Stimulated activated naive CD4-positive, alpha-beta T cell treated with Interleukin-2 at 50 U/mL for 16 hours (primary cell): ENCODE measurements around the gene NAV2.
A peak's percentile ranks its signal among the peaks of the same experiment; 100 is the strongest.

Source experiments
- DNase-seq: peaks from one replicate; lab custom pipeline; 2025; lab: John Stamatoyannopoulos, UW

Gene NAV2

DNA sequence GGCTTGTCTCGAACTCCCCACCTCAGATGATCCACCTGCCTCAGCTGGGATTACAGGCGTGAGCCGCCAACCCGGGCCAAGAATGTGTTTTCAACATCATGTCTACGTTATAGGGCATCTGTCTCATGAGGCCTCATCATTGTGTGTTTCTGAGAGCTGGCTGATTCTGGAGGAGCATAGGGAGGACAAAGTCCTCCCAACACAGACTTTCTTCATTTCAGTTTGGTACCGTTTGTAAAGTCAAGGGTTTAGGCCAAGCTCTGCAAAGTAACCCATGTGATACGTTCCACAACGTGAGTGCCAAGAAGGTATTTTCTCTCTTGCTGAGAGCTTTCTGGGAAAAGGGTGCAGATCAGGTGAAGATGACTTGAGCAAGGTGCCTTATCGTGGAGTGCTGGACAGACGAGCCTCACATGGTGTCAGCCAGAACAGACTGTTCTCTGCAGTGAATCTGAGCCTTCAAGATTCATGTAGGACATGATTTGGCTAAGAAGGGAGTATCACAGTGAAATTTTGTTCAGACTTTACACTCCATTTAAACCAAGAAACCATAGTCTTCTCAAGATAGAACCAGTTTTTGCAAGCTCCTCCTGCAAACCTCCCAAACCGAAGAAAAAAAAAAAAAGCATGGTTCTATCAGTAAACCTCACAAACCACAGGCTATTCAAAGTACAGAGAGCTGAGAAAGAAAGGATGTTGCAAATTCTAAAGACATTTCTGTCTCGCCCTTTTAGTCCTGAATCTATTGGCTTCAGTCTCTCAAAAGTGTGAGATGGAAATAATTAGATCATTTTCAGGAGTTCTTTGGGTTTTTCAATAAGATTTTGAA is 376.0 kb downstream of the NAV2 start:
- DNase-seq, result no peak

DNA sequence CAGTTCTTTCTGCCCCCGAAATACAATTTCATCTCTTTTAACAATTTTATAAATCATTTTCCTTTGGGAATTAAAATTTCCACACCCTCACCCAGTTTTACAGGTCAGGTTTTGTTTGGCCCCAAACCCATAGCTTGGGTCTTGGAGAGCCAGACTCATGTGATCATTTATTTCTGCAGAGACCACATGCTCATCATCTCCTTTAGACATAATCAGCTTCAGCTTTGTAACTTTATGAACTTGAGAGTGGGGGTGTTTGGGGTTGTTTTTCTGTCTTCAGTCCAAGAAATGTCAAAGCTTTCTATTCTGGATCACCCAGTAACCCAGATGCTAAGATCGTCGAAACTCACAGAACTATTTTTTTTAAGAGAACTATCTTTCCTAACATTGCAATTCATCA is 376.7 kb downstream of the NAV2 start:
- DNase-seq, result no peak

DNA sequence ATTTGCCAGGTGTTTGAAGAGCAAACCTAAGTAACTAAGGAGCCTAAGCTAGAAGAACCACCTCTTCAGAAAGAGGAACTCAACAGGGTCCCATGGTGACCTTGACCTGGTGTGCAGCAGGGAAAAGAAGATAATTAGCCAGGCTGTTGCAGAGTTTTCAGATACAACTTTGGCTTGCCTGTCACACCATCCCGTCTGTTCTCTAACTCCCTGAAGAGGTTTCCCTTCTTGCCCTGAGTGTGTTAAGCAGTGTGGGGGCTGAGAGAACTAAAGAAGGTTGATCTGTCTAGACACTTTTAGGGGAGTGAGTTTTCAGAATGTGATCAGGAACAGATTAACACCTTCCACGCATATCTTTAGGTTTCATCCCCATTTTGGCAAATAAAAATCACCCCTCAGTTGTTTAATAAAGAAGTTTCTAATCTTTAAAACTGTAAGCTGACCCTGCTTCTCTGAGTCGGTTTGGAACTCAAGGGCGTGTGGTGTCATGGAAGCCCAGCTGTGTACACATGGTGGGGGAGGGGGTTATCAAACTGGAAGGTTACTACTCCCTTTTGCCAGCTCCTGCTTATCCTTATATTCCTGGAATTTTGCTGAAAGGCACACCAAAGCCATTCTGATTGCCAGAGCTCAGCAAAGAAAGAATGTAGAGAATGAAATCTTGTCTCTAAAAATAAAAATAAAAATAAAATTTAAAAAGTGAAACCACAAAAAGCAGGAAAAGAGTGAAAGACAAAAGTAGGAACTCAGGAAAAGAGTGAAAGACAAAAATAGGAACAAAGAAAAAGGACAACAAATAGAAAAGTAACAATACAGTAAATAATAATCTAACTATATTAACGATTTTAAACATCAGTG is 377.4 kb downstream of the NAV2 start:
- no peak for DNase-seq

DNA sequence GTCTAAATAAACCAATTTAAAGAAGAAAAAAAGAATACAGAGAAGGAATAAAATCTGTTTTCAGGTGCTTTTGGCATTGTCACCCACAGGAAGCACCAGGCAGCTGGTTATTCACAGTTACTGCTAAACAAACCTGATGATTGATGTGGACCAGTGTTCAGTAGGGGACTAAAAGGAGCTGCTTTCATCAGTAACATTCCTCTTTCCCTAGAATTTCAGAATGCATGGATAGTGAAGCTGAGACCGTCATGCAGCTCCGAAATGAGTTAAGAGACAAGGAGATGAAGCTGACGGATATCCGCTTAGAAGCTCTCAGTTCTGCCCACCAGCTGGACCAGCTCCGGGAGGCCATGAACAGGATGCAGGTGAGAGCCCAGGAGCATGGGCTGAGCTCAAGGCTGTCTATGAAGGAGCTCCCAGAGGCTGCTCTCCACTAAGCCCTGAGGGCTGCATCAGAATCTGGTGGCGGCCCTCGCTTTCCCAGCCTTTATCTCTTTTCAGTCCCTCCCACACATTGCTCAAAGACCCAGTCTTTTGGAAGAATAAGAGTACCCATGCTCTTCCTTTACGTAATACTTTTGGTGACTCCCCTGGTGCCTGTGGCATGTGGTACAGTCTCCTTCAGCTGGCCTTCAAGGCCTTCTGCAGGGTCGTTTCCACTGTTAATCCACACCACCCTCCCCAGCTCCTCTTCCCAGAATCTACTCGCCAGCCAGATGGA is 378.2 kb downstream of the NAV2 start:
- no peak for DNase-seq

DNA sequence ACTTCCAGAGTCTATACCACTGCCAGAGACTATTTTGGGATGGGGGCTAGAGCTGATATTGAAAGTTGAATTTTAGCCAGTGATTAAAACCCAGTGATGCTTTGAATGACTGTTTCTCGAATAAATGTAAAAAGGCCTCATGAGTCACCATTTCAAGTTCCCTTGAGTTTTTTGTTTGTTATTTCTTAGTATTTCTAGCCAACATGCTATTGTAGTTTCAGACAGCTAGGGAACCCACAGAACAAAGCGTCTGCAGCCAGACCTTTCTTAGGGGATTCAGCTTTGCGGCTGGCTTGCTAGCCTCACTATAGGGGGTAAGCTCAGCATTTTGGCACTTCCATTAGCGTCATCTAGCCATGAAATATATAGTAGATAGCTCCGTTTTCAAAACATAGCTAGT is 381.1 kb downstream of the NAV2 start:
- no peak for DNase-seq

DNA sequence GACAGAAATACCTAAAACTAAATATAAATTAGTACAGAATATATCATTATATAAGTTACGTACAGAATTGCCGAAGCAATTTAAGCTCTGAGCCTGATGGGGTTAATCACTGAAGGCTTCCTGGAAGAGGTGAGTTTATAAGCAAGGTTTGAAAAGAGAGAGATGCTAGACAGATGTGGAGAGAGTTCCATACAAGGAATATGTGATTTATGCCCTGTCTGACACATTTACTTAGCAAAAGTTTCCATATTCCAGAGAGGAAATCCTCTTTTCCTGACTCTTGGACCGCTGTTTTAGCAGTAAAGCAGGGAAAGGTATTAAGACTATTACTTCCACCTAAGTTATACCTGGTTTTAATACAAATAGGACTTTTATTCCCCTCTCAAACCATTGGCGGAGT is 382.6 kb downstream of the NAV2 start:
- no peak for DNase-seq

DNA sequence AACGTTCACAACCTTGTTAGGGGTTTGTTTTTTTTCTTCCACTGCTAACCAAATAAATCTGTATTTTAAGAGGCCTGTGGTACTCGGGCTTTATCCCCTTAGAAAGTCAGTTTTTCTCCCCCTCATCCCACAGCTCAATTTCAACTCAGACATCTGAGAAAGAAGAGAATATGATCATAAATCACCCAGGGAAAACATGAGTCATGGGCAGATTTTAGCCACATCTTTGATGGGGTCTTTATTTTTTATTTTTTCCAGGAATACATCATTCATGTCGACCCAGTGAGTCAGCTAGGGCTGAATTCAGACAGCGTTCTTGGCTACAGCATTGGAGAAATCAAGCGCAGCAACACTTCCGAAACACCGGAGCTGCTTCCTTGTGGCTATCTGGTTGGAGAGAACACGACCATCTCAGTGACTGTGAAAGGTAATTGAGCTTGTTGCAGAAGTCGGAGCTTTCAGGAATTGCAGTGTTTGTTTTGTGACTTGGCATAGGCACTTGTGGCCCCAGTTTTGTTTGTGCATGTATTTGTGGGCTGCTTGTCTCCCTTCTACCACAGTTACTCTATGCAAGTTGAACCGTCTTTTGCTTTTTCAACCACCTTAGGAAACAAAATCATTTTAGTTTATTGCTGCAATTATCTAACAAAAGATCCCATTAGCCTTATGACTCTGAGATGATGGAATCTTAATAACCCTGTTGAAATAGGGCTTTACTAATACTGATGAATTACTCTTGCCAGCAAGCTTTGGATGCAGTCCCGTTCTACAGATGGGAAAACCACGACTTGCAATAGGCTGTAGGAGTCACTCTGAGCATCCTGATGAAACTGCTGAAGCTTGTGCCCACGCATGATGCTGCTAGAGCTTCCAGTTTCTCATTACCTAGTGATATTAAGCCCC is 384.9 kb downstream of the NAV2 start:
- DNase-seq, result no peak

DNA sequence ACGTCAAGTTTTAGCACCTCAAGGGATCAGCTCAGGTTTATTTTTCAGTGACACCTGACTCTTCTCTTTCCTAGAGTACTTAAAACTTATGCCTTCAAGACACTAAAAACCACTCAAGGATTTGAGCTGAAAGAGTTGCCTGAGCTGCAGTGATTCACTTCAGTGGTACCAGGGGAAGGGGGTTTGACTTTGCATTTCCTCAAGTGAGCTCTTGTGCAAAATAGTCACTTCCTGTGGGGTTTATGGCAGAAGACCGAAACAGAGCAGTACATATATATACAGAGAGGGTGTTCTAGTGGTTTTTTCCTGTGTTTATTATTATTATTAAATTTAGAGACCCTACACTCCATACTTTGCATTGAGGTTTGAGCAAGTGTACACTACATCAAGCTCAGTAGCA is 386.9 kb downstream of the NAV2 start:
- DNase-seq, result no peak

DNA sequence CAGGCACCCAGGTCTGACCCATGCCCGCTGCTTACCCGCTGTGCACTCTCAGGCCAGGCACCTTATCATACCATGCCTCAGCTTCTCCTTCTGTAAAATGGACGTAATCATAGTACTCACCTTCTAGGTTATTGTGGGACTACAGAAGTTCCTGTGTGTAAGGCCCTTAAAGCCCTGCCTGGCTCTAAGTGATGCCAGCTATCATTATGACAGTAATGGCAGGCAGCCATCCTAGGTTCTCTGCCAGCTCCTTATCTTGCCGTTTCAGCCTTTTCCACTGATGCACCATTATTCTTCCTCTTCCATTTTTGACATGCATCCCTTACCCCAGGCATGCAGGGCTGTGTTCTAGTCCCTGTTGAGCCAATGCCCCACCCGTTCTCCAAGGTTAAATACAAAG is 389.8 kb downstream of the NAV2 start:
- no peak for DNase-seq

DNA sequence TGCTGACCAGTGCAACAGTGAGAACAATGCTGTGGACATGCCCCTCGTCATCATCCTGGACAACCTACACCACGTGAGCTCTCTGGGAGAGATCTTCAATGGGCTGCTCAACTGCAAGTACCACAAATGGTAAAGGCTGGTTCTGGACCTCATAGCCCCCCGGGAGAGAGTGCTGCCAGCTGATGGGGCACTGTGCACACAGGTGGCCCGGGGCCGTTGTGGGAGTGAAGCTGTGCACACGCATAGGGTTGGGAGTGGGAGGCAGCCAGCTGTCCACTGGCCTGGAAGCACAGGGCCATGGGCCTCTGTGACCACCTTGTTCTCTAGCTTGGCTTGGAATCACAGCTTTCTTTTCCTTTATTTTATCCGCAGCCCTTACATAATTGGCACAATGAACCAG is 390.6 kb downstream of the NAV2 start:
- DNase-seq, result no peak

DNA sequence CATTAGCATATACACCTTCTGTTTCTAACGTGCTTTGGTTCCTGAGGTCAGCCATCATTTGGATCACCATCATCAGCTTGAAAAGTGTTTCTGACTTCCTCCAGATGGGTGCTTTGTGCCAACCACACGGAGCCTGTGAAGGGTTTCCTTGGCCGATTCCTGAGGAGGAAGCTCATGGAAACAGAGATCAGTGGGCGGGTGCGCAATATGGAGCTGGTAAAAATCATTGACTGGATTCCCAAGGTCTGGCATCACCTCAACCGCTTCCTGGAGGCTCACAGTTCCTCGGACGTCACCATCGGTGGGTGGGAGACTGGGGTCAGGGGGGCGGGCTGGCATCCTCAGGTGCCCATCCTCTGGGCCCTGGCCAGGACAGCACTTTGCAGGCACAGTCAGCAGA is 392.8 kb downstream of the NAV2 start:
- DNase-seq, result no peak

DNA sequence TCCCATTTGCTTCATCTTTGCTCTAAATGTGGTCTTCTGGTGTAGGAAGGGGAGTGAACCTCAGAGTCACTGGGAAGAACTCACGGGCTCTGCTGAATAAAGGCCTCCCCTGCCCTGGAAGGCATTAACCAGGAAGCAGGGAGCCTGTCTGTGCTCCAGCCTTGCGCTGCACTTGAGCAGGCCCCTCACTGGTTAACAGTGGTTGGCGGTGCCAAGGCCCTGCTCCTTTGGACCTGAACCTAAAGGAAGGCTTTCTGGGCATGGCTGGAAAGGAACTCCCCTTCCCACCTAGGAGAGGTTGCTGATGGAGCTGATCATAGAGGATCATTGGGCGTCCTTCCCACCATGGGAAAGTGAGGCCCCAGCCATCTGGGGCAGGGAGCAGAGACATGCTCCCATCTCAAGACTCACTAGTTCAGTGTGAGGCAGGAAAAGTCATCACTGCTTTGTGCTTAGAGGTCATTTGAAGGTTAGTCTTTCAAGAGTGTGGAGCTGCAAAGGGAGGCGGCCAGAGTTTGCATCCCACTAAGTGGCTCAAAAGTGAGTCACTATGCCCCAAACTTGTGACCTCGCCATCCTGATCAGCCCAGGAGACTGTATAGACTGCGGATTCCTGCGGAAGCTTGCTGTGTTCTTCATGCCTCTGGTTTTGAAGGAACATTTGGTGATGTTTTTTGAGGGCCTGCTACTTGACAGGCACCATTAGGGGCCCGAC is 397.3 kb downstream of the NAV2 start:
- no peak for DNase-seq

DNA sequence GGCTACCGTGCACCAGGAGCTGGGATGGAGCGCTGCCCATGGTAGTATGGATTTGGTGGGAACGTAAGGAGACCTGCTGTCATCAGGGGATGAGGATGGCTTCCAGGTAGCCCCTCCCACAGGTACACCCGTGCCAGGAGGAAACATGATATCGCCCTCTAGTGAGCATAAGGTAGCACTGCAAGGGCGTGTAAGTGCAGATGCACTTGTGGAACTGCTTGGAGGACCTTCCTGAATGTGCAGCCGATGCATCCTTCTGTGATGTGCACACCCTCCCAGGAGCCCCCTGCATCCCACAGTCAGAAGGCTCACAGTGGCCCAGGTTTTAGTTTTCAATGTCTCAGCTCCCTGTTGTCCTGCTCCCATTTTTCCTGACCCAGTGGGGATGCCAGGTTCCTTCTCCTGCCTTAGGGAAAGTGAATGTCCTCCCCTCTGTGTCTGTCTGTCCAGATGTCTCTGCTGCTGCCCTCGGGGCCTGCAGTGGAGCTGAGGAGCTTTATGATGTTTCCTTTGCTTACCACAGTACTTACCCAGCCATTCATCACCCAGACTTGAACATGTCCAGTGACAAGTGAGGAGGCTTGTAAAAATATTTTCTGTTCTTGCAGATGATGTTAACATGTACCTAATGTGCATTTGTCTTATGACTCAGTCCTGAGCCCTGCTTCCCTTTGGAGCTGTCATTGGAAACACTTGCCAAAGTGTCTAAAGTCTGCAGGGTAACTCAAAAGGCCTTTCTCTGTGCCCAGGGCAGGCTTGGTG is 398.5 kb downstream of the NAV2 start:
- DNase-seq, result peak; percentile 15

DNA sequence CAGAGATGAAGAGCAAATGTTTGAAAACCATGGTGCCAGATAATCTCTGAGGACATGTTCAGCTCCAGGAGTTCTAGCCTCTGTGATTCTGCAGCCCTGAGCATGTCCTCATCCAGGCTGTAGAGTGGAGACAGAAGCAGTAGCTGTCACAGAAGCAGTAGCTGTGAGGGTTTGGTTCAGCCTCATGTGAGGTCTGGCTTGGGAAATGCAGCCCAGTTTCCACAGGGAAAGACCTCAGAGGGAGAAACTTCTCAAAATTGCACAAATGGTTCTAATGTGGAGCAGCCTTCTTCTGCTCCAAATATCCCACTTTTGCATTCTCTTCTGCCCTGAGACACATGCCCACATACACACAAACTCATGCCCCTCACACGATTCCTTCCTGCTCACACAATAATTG is 399.2 kb downstream of the NAV2 start:
- no peak for DNase-seq

DNA sequence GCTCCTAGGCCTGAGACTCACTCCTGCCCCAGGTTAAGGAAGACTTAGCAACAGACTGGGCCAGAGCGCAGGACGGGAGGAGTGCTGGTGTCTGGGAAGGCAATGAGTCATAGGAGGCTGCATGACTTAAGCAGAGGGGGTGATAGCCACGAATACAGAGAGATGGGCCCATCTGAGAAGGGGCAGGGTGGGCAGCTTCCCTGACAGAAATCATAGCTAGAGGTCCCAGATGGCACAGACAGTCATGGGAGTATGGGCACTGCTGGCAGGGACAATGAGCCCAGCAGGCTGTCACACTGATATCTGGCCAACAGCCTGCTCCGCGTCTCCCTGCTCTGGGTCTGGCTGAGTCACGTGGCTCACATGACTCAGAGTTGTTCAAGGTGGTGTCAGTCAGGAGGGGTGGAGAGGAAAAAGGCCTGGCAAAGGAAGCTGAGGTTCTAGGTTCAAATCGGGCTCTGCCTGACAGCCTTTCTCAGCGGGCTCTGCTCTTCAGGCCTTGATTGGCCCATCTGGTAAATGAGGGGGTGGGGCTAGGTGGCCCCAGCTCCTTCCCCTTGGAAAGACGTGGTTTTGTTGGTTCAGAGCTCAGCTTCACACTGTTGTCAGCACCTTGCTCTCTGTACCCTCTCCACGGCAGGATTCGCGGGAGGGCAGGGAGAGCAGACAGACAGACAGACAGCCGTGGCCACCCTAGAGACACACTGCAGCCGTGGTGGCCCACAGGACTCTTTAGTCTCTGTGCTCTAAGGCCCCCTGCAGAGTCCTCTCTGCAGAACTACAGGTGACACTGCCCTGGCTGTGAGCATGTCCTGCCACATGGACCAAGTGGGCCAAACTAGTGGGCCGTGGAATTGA is 399.9 kb downstream of the NAV2 start:
- no peak for DNase-seq

DNA sequence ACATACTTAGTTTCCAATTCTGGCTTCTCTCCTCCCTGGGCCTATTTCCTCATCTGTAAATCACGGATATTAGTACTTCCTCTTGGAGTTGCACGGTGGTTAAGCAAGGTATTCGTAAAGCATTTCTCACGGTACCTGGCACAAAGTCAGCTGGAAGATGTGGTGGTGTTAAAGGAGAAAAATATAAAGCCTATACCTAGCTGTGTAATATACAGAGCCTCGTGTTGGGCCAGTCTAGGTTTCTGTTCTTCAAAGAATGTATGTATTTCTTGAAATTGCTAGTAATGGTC is 400.5 kb downstream of the NAV2 start:
- no peak for DNase-seq

DNA sequence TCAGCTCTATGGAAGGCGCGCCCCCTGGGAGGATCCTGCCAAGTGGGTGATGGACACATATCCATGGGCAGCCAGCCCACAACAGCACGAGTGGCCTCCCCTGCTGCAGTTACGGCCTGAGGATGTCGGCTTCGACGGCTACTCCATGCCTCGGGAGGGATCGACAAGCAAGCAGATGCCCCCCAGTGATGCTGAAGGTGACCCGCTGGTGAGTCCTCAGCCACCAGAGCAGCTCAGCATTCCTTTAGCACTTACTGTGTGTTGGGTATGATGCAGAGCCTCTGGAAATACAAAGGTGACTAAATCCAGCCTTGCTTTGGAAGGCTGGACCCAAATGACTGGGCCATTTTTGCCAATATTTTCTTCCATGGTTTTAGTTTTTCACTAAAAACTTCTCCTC is 402.0 kb downstream of the NAV2 start:
- DNase-seq, result no peak

DNA sequence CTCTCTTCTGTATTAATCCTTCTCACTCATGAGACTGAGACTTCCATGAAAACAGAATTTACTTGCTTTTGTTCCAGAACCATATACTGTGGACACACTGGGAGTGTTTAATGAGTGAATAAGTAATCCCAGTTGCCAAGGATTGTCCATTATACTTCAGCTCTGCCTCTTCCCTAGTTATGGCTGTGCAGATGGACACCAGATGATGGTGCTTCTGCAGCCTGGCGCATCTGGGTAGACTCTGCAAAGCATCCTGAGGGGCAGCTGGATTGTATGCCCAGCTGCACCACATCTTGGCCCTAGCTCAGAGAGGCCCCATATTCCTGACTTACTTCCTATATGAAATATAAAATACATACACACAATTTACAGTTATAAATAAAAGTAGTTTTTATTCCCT is 404.2 kb downstream of the NAV2 start:
- DNase-seq, result no peak

DNA sequence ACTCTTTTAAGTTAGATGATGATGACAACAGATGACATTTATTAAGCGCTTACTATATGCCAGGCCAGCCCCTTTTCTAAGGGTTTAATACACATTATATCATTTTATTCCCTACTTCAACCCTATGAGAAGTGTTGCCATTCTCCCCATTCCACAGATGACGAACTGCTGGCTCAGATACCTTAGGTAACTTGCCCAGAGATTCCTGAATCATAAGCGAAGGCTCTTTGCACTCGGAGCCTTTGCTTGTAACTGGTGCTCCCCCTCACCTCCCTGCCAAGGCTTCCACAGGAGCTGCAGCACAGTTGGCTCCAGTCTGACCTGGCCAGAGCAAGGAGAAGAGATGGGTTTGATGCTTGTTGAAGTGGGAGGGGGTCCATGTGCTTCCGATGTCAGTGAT is 404.7 kb downstream of the NAV2 start:
- DNase-seq, result no peak

DNA sequence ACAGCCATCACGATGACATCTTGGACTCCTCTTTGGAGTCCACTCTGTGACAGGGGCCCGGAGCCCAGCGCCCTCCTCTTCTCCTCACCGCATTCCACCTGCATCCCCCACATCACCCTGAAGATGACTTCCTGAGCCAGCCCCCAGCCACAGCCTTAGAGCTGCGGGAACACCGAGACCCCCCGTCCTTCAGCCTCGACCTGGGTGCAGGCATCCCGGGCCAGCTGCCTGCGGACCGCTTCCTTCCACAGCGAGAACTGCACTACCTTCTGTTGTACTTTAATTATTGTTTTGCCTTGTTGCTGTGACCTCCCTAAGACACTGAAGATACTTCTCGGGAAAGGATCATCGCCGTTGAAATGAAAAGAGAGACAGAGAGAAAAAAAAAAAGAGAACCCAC is 405.6 kb downstream of the NAV2 start:
- DNase-seq, result no peak
